Transverse colon (tissue), 4 donors: Measurements from ENCODE around the gene LSAMP. TPM values are rescaled to one million over a fixed set of nuclear protein-coding genes. Genes with fewer than 3 reads are reported as not detected.

Experiments used
- DNase-seq: peaks from one replicate; pipeline ENCODE4 v3.0.0-alpha.2; 2019
- H3K27ac ChIP-seq, 4 donors: fragments of 200-600 bp; sonication (generic); 2 replicates each; pipeline ENCODE4 v1.5.1; 2016 to 2018; ENCODE audit warnings: inconsistent platforms in 4 of 4
- H3K27me3 ChIP-seq: fragments of 200-600 bp; sonication (generic); 2 replicates; pipeline ENCODE4 v1.5.1; 2017; ENCODE audit warnings: inconsistent platforms
- H3K36me3 ChIP-seq, 4 donors: fragments of 200-600 bp; sonication (generic); 2 replicates each; pipeline ENCODE4 v1.5.1; 2017 to 2019; ENCODE audit warnings: inconsistent platforms in 4 of 4
- H3K4me1 ChIP-seq, 4 donors: fragments of 200-600 bp; sonication (generic); 2 replicates each; pipeline ENCODE4 v1.5.1; 2017 to 2020; ENCODE audit warnings: inconsistent platforms in 4 of 4
- H3K4me3 ChIP-seq, 4 donors: fragments of 200-600 bp; sonication (generic); 1 replicate in 1 of 4; 2 replicates in 3 of 4; pipeline versions ENCODE4 v1.5.1 to v1.6.1; 2017 to 2019; ENCODE audit warnings: inconsistent platforms in 4 of 4
- H3K9me3 ChIP-seq, 2 donors: fragments of 200-600 bp; sonication (generic); 2 replicates each; pipeline ENCODE4 v1.5.1; 2017 to 2019; ENCODE audit warnings: inconsistent platforms in 2 of 2
- EP300 ChIP-seq: sonication (generic); formaldehyde crosslinking; IDR thresholded peaks from one replicate; pipeline ENCODE4 v1.6.1; 2017; ENCODE audit warnings: antibody characterized with exemption, low read depth
- POLR2A ChIP-seq: fragments of 450-650 bp; IDR thresholded peaks from one replicate; pipeline ENCODE4 v1.6.1; 2016; ENCODE audit warnings: antibody characterized with exemption, mild to moderate bottlenecking, moderate library complexity
- POLR2AphosphoS5 ChIP-seq, 3 donors: sonication (generic); formaldehyde crosslinking; IDR thresholded peaks; one replicate each; pipeline ENCODE4 v1.6.1; 2016; ENCODE audit warnings: antibody characterized with exemption in 3 of 3
- whole genome bisulfite sequencing, 2 donors: methylation state at CpG; one replicate each; pipeline ENCODE4 v1.1.5; 2018; ENCODE audit warnings: low coverage in 1 of 2; 5-methylcytosine and 5-hydroxymethylcytosine counted together
- in situ Hi-C, 4 donors: fragments of 200-750 bp; cut with MboI; loops; one replicate each; pipeline versions ENCODE4 v1.15.0 to v1.15.1; 2017; ENCODE audit warnings: low sequenced_read_pairs in 3 of 4, low pct_ligation_motif_present in 1 of 4, low pct_unique_long_range_greater_than_20kb in 1 of 4
- intact Hi-C: fragments of 100-400 bp; cut with DNase I; formaldehyde crosslinking; loops from one replicate; pipeline ENCODE4 v1.15.1; 2023; ENCODE audit warnings: low total_unique reads
- total RNA-seq, 4 donors: library from RNA; depleted of rRNA; stranded (reverse); fragments of >200 nt; gene quantifications; one replicate each; pipeline ENCODE4 v1.1.0, GENCODE V29; 2016
- TF ChIP-seq, protein P1 (sequence below), 5 experiments: fragments of 200-600 bp in 3 of 5; fragments of 450-650 bp in 2 of 5; sonication (generic) in 3 of 5; IDR thresholded peaks; 1 replicate in 2 of 5; 2 replicates in 3 of 5; pipeline ENCODE4 v1.5.1; 2016 to 2017; ENCODE audit warnings: antibody characterized with exemption in 5 of 5, inconsistent platforms in 3 of 5, mild to moderate bottlenecking in 2 of 5, moderate library complexity in 1 of 5

The LSAMP gene
- total RNA-seq, 4 donors from 2014 or later: 3.4 to 8.2 (median 5.4) TPM

DNA sequence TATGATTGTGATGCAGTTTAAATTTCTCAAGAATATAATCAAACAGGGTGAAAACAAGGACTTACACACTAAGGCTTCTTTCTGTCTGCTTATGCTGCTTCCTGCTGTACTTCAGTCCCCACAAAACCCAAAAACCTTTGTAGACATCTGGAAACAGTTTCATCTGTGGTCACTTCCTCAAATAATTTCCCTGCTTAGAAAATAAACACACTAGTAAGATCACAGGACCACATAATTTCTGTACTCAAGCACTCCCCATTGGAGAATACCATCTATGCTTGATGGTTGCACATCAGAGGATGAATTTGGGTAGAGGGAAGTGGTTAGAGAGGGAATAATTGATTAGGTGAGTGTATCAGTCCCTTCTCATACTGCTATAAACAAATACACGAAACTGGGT is 266.2 kb downstream of the LSAMP start:
- 48 to 57% methylated on average over 1 of the region's 1 CpG for WGBS, 2 donors
- no peaks in the 10 kb centered on the region for H3K4me1 ChIP-seq
- H3K36me3 ChIP-seq: no peaks in the 10 kb centered on the region

DNA sequence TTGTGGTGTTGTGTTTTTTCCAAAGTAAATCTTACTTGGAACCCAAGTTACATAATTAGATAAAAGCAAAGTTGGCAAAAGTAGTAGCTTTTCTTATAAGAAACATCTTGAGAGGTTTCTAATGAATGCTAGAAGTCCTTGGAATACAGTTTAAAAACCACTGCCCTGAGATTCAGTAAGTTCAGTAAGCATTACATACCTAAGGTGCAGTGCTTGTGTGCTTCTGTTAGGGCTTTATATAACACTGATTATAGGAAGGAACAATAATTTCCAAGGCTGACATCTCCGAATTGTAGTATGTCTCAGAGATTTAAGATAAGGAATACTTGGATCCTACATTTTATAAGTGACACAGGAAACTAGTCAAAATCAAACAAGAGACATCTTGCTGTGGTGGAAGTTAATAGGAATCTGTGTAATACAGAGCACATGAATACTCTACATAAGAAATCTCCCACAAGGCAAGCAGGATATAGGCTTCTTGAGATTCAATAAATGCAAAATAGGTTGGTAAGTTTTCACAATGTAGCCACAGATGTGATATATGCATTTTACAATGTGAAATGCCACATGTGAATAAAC is 268.2 kb downstream of the LSAMP start:
- intact Hi-C loops (no loop called here), in situ Hi-C loops (no loop called here)
- Histone ChIP-seq H3K4me3 (no peak overlapping the region), H3K4me1 (no peaks in the 10 kb centered on the region), H3K9me3 (no peaks in the 10 kb centered on the region), H3K27me3 (no peaks in the 10 kb centered on the region), H3K27ac (no peak overlapping the region), H3K36me3 (no peaks in the 10 kb centered on the region)
- no peak for DNase-seq
- TF ChIP-seq EP300 (no peak), POLR2AphosphoS5 (IDR thresholded peaks at IDR 0.05) (no peak), POLR2A (no peak)
- TF ChIP-seq, protein P1, sequence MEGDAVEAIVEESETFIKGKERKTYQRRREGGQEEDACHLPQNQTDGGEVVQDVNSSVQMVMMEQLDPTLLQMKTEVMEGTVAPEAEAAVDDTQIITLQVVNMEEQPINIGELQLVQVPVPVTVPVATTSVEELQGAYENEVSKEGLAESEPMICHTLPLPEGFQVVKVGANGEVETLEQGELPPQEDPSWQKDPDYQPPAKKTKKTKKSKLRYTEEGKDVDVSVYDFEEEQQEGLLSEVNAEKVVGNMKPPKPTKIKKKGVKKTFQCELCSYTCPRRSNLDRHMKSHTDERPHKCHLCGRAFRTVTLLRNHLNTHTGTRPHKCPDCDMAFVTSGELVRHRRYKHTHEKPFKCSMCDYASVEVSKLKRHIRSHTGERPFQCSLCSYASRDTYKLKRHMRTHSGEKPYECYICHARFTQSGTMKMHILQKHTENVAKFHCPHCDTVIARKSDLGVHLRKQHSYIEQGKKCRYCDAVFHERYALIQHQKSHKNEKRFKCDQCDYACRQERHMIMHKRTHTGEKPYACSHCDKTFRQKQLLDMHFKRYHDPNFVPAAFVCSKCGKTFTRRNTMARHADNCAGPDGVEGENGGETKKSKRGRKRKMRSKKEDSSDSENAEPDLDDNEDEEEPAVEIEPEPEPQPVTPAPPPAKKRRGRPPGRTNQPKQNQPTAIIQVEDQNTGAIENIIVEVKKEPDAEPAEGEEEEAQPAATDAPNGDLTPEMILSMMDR (IDR thresholded peaks at IDR 0.05): no peak
- WGBS, 2 donors: 37 to 62% methylated on average over 1 of the region's 1 CpG

More for the DNA sequence above, 266.2 kb downstream of the LSAMP start:
- Histone ChIP-seq H3K9me3 (no peaks in the 10 kb centered on the region), H3K27me3 (no peaks in the 10 kb centered on the region), H3K27ac (no peak overlapping the region), H3K4me3 (no peak overlapping the region)
- in situ Hi-C loops: no loop called here
- intact Hi-C loops: no loop called here
- TF ChIP-seq POLR2AphosphoS5 (IDR thresholded peaks at IDR 0.05) (no peak), POLR2A (no peak), EP300 (no peak)
- TF ChIP-seq, protein P1 (IDR thresholded peaks at IDR 0.05): no peak
- DNase-seq: no peak

DNA sequence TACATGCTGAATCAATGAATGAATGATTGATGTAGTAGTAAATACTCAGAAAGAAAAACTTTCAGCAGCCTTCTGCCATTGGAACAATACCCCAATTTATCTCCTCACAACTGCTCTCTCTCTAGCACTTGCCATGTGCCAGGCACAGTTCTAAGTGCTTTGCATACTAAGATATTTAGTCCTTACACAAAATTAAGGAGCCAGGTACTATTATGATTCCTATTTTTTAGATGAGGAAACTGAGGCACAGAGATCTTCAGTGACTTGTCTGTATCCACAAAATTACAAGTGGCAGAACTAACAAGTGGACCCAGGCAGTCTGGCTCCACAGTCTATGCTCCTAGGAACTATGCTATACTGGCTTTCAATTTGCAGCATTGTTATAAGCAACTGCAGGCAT is 279.2 kb downstream of the LSAMP start:
- H3K27ac ChIP-seq: no peak overlapping the region
- H3K9me3 ChIP-seq: no peaks in the 10 kb centered on the region
- in situ Hi-C loops: no loop called here
- H3K27me3 ChIP-seq: no peaks in the 10 kb centered on the region
- intact Hi-C loops: no loop called here
- DNase-seq: no peak
- H3K4me3 ChIP-seq: no peak overlapping the region
- TF ChIP-seq POLR2A (no peak), EP300 (no peak), POLR2AphosphoS5 (IDR thresholded peaks at IDR 0.05) (no peak)
- TF ChIP-seq, protein P1 (IDR thresholded peaks at IDR 0.05): no peak
- H3K36me3 ChIP-seq: no peaks in the 10 kb centered on the region
- no peaks in the 10 kb centered on the region for H3K4me1 ChIP-seq

DNA sequence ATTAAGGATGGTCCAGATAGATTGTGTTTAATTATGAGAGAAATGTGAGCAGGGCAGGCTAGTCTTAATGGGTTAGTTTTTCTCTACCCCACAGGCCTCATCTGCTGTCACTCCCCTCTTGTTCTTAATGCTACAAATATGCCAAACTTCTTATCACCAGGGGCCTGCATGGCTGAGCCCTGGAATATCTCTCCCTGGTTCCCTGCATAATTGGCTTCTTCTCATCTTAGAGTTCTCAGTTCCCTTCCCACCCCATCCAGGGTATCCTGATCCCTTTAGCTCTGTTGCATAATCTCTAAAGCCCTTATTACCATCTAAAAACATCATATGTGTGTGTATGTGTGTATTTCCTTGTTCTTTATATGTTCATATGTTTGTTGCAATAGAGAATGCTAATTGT is 279.6 kb downstream of the LSAMP start:
- no peaks in the 10 kb centered on the region for H3K27me3 ChIP-seq
- TF ChIP-seq POLR2AphosphoS5 (IDR thresholded peaks at IDR 0.05) (no peak), POLR2A (no peak), EP300 (no peak)
- TF ChIP-seq, protein P1 (IDR thresholded peaks at IDR 0.05): no peak
- intact Hi-C loops: no loop called here
- H3K9me3 ChIP-seq: no peaks in the 10 kb centered on the region
- H3K4me1 ChIP-seq: no peaks in the 10 kb centered on the region
- no peak overlapping the region for H3K4me3 ChIP-seq
- H3K36me3 ChIP-seq: no peaks in the 10 kb centered on the region
- in situ Hi-C loops: no loop called here
- no peak overlapping the region for H3K27ac ChIP-seq
- no peak for DNase-seq
